ENCODE measurements around the gene MTX2. TPM values are rescaled to one million over a fixed set of nuclear protein-coding genes. Genes with fewer than 3 reads are reported as not detected.

The MTX2 gene
- total and polyA plus RNA-seq, 2 donors (not counting 3 experiments of a cell fraction or from before 2014, with no cell fraction given) = 31.3 TPM

DNA sequence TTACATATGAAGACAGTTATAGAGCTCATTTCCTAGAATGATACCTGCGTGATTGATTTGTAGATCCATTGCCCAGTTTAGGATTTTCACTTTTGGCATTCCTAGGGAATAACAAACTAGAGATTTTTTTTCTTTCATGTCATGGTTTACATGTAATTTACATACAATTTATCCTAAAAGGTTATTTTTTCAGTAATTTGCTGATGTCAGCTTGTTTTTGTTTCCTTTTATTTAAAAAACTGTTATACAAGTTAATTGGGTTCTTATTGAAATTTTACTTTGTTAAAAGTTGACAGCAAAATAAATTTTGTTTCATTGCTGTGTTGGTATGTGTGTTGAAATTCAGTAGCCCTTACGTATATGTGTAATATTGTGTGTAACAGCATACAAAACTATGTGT, 23.4 kb downstream of the MTX2 start:
- TF ChIP-seq EZH2 (IDR thresholded peaks at IDR 0.05; ENCODE audit: borderline replicate concordance, low read depth, low read length, severe bottlenecking) (no peak), POLR2AphosphoS5 (IDR thresholded peaks at IDR 0.05; ENCODE audit: insufficient read depth, low read depth, low read length) (no peak)
- POLR2A ChIA-PET = no interaction called here
- dilution Hi-C loops (cut with MboI; ENCODE audit: extremely low pct_ligation_motif_present, low sequenced_read_pairs) (no loop called here), intact Hi-C loops (cut with micrococcal nuclease) (no loop called here)
- DNase-seq (ENCODE audit: low read depth, low spot score) (no peak), FAIRE-seq (no peak)
- H3K4me2 ChIP-seq (ENCODE audit: insufficient read depth, low read length) = no peak overlapping the region
- no peak overlapping the region for H3K27ac ChIP-seq (ENCODE audit: insufficient read depth, low read depth, low read length)
- no peak overlapping the region for H2AFZ ChIP-seq (ENCODE audit: low read depth, low read length)
- H3K27me3 ChIP-seq (ENCODE audit: control insufficient read depth in 2 of 2, insufficient read depth in 2 of 2, low read length in 2 of 2) = no peaks in the 10 kb centered on the region
- BruUV-seq (replicated peaks) = no TSS peak
- no peaks in the 10 kb centered on the region for H4K20me1 ChIP-seq (replicated peaks; ENCODE audit: control insufficient read depth, extremely low read depth, insufficient read depth, low read length)
- CTCF ChIA-PET = interaction anchor here (0.8 kb wide), 1 partner anchor 162 kb away, joined by 3 read pairs; no protein-coding TSS in a partner anchor
- H3K9ac ChIP-seq (replicated peaks; ENCODE audit: extremely low read depth, insufficient read depth, low read length) = no peak overlapping the region
- no peaks in the 10 kb centered on the region for H3K9me3 ChIP-seq (replicated peaks; ENCODE audit: control insufficient read depth, insufficient read depth, low read length)
- H3K4me1 ChIP-seq (ENCODE audit: control insufficient read depth, extremely low read depth, insufficient read depth, low read length) = no peaks in the 10 kb centered on the region
- no peaks in the 10 kb centered on the region for H3K36me3 ChIP-seq (ENCODE audit: control insufficient read depth in 2 of 2, extremely low read depth in 1 of 2, insufficient read depth in 2 of 2, low read length in 2 of 2)
- H3K4me3 ChIP-seq (replicated peaks in 1 of 3; ENCODE audit: insufficient read depth in 1 of 3, low read depth in 1 of 3, low read length in 3 of 3) = no peak overlapping the region
- peaks cover 38% of the 10 kb centered on the region for H3K79me2 ChIP-seq (ENCODE audit: control insufficient read depth, insufficient read depth, low read length)
- H3K9me1 ChIP-seq (replicated peaks; ENCODE audit: control insufficient read depth, extremely low read depth, insufficient read depth, low read length) = no peaks in the 10 kb centered on the region

DNA sequence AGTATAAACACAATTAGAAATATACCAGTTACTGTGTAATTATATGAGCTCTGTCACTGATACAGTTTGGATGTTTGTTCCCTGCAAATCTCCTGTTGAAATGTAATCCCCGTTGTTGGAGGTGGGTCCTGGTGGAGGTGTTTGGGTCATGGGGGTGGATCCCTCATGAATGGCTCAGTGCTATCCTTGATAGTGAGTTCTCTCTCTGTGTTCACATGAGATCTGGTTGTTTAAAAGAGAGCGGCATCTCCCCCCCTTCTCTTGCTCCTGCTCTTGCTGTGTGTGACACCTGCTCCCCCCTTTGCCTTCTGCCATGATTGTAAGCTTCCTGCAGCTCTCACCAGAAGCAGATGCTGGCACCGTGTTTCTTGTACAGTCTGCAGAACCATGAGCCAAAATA, 24.1 kb downstream of the MTX2 start:
- no peak for DNase-seq (ENCODE audit: low read depth, low spot score)
- Histone ChIP-seq H3K9ac (replicated peaks; ENCODE audit: extremely low read depth, insufficient read depth, low read length) (no peak overlapping the region), H3K9me3 (replicated peaks; ENCODE audit: control insufficient read depth, insufficient read depth, low read length) (no peaks in the 10 kb centered on the region), H3K36me3 (ENCODE audit: control insufficient read depth in 2 of 2, extremely low read depth in 1 of 2, insufficient read depth in 2 of 2, low read length in 2 of 2) (no peaks in the 10 kb centered on the region), H3K79me2 (ENCODE audit: control insufficient read depth, insufficient read depth, low read length) (peaks cover 34% of the 10 kb centered on the region), H3K9me1 (replicated peaks; ENCODE audit: control insufficient read depth, extremely low read depth, insufficient read depth, low read length) (no peaks in the 10 kb centered on the region), H3K4me1 (ENCODE audit: control insufficient read depth, extremely low read depth, insufficient read depth, low read length) (no peaks in the 10 kb centered on the region), H3K4me2 (ENCODE audit: insufficient read depth, low read length) (no peak overlapping the region), H4K20me1 (replicated peaks; ENCODE audit: control insufficient read depth, extremely low read depth, insufficient read depth, low read length) (no peaks in the 10 kb centered on the region), H3K27ac (ENCODE audit: insufficient read depth, low read depth, low read length) (no peak overlapping the region), H3K4me3 (replicated peaks in 1 of 3; ENCODE audit: insufficient read depth in 1 of 3, low read depth in 1 of 3, low read length in 3 of 3) (no peak overlapping the region), H2AFZ (ENCODE audit: low read depth, low read length) (no peak overlapping the region), H3K27me3 (ENCODE audit: control insufficient read depth in 2 of 2, insufficient read depth in 2 of 2, low read length in 2 of 2) (no peaks in the 10 kb centered on the region)
- FAIRE-seq = no peak
- TF ChIP-seq POLR2AphosphoS5 (IDR thresholded peaks at IDR 0.05; ENCODE audit: insufficient read depth, low read depth, low read length) (no peak), JUN (IDR thresholded peaks at IDR 0.05; ENCODE audit: borderline replicate concordance, insufficient read depth, insufficient read length, low read depth) (no peak), FOS (IDR thresholded peaks at IDR 0.05; ENCODE audit: borderline replicate concordance, insufficient read depth, low read length) (no peak), POLR2A (IDR thresholded peaks at IDR 0.05; ENCODE audit: low read depth, low read length) (no peak)
- TF ChIP-seq, protein P1, sequence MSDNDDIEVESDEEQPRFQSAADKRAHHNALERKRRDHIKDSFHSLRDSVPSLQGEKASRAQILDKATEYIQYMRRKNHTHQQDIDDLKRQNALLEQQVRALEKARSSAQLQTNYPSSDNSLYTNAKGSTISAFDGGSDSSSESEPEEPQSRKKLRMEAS (IDR thresholded peaks at IDR 0.05; ENCODE audit: insufficient read depth, insufficient read length) = no peak
- ChIA-PET CTCF (interaction anchor here (0.7 to 1.8 kb wide), 5 partner anchors 27 to 1278 kb away, joined by 3 to 5 read pairs (median 4); no protein-coding TSS in a partner anchor), POLR2A (no interaction called here)
- dilution Hi-C loops (cut with MboI; ENCODE audit: extremely low pct_ligation_motif_present, low sequenced_read_pairs) (no loop called here), intact Hi-C loops (cut with micrococcal nuclease) (no loop called here)
- no TSS peak for BruUV-seq (replicated peaks)
